Measurements from ENCODE around the gene IZUMO1.
A peak's percentile ranks its signal among the peaks of the same experiment; 100 is the strongest.
"Not testable (repeated sequence)": the region's sequence is repeated elsewhere in the genome, so short reads cannot be mapped to it uniquely, and the experiment has no call there.

IZUMO1 gene

GRCh38 chr19:48746738-48747575 is at the start of gene IZUMO1:
Gene IZUMO1, minus strand, starts transcription at chr19:48746909. Its CDS starts 1,050 bp downstream, at chr19:48745859.
- peaks cover 12% of the 10 kb centered on the region for H3K4me1 Mint-ChIP-seq

DNA sequence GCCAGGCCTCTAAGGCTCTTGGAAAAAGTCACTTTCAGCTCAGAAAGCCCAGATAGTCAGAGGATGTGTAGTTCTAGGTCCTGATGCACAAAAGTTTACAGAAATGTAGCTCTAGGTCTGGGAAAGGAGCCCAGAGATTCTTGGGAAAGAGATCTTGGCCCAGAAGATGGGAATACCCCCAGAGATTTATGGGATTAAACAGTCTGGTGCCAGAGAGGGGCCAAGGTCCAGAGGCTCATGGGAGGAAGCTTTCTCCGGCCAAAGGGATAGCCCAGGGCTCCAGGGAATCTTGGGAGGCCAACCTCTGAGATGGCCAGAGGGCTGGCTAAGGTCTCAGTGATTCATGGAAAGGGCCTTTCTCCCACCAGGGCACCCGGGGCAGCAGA is 49.0 kb upstream of the IZUMO1 start:
- Mint-ChIP-seq H3K27ac (peak overlapping the region; percentile 95 to 98 (median 97)), H3K36me3 (ENCODE audit: low read depth) (no peaks in the 10 kb centered on the region), H3K4me1 (peaks cover 18% of the 10 kb centered on the region), H3K27me3 (ENCODE audit: low read depth) (no peaks in the 10 kb centered on the region), H3K4me3 (peak overlapping the region; percentile 91 to 96 (median 95)), H3K9me3 (no peaks in the 10 kb centered on the region)
- no peak for TF ChIP-seq CTCF (IDR thresholded peaks at IDR 0.05; ENCODE audit: unreplicated experiment in 3 of 3)

More at GRCh38 chr19:48746738-48747575, at the start of gene IZUMO1:
- no peak for TF ChIP-seq CTCF (IDR thresholded peaks at IDR 0.05; ENCODE audit: unreplicated experiment in 3 of 3)
- H3K9me3 Mint-ChIP-seq, result peaks cover 2% of the 10 kb centered on the region
- H3K4me3 Mint-ChIP-seq, result peak within 1 kb of the TSS; percentile 80 to 83 (median 82)
- H3K27ac Mint-ChIP-seq, result peak within 1 kb of the TSS; percentile 96 to 97 (median 96)
- peaks cover 4% of the 10 kb centered on the region for H3K36me3 Mint-ChIP-seq (ENCODE audit: low read depth)
- H3K27me3 Mint-ChIP-seq (ENCODE audit: low read depth), result peaks cover 24% of the 10 kb centered on the region

DNA sequence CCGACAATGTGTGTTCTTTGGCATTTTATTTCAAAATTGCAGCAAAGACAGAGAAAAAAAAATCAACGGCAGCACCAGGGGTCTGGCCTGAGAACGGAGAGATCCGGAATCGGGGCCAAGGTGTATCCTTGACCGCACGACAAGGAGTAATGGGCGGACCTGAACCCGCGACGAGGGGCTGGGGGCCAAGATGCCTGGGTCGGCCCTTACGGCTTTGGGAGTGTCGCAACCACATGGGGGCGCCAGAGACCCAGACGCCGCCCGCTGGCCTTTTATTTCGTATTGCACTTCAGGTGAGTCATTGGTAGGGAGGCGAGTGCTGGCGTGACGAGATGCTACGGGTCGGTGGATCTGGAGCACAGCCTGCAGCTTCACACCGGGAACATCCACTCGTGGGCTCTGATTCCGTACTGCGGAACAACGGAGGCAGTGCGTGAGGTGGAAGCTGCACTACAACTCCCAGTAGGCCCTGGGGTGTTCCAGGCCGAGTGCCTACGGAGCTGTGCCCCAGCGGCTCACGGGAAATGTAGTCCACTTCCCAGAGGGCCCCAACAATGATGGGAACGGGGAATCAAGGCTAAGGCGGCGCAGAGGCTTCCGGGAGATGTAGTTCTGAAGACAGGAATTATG is 48.5 kb upstream of the IZUMO1 start:
- no peaks in the 10 kb centered on the region for H3K27me3 Mint-ChIP-seq (ENCODE audit: low read depth)
- H3K4me1 Mint-ChIP-seq, result peaks cover 15% of the 10 kb centered on the region
- H3K36me3 Mint-ChIP-seq (ENCODE audit: low read depth), result no peaks in the 10 kb centered on the region
- no peaks in the 10 kb centered on the region for H3K9me3 Mint-ChIP-seq
- H3K4me3 Mint-ChIP-seq, result peak overlapping the region; percentile 91 to 96 (median 95)
- H3K27ac Mint-ChIP-seq, result peak overlapping the region; percentile 95 to 98 (median 97)
- peak; percentile 95 to 99 (median 98) for TF ChIP-seq CTCF (IDR thresholded peaks at IDR 0.05; ENCODE audit: unreplicated experiment in 3 of 3)

DNA sequence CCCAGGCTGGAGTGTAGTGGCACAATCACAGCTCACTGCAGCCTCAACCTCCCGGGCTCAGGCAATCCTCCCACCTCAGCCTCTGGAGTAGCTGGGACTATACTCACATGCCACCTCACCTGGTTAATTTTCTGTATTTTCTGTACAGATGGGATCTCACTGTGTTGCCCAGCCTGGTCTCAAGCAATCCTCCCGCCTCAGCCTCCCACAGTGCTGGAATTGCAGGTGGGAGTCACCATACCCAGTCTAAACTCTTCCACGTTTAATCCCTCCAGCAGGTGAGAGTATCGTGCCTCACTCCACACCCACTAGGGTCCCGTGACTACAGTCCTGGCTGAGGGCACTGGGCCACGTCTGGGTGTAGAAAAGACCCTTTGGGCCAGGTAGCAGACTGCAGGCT is 47.6 kb upstream of the IZUMO1 start:
- no peaks in the 10 kb centered on the region for H3K27me3 Mint-ChIP-seq (ENCODE audit: low read depth)
- no peaks in the 10 kb centered on the region for H3K36me3 Mint-ChIP-seq (ENCODE audit: low read depth)
- no peak for TF ChIP-seq CTCF (IDR thresholded peaks at IDR 0.05; ENCODE audit: unreplicated experiment in 3 of 3)
- no peaks in the 10 kb centered on the region for H3K9me3 Mint-ChIP-seq
- peak overlapping the region; percentile 95 to 98 (median 97) for H3K27ac Mint-ChIP-seq
- H3K4me1 Mint-ChIP-seq, result peaks cover 13% of the 10 kb centered on the region
- H3K4me3 Mint-ChIP-seq, result peak overlapping the region; percentile 91 to 96 (median 95)

DNA sequence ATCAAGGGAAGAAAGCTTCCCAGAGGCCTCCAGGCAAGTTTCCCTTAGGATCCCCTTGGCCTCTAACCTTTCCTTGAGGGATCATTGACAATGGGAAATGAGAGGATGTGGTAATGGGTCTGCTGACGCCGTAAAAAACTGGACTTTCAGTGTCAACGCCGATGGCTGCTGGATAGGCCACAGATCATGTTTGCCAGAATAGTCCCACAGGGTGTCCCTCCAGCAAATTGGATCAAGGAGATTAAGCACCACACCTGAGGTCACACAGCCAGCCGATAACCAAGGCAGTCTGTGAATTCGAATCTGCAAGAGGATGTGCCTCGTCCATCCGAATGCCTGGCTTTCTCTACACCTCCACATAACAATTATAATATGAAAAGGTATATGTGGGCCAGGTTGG is 46.6 kb upstream of the IZUMO1 start:
- H3K27ac Mint-ChIP-seq, result peak overlapping the region in 1 of 3 experiments; percentile 56
- no peak for TF ChIP-seq CTCF (IDR thresholded peaks at IDR 0.05; ENCODE audit: unreplicated experiment in 3 of 3)
- peak overlapping the region in 1 of 3 experiments; percentile 36 for H3K4me3 Mint-ChIP-seq
- H3K36me3 Mint-ChIP-seq (ENCODE audit: low read depth), result no peaks in the 10 kb centered on the region
- H3K9me3 Mint-ChIP-seq, result no peaks in the 10 kb centered on the region
- H3K4me1 Mint-ChIP-seq, result peaks cover 13% of the 10 kb centered on the region
- H3K27me3 Mint-ChIP-seq (ENCODE audit: low read depth), result peaks cover under 1% of the 10 kb centered on the region

- H3K27me3 Mint-ChIP-seq (ENCODE audit: low read depth); H3K4me3 Mint-ChIP-seq; H3K27ac Mint-ChIP-seq; H3K9me3 Mint-ChIP-seq; H3K4me1 Mint-ChIP-seq; H3K36me3 Mint-ChIP-seq (ENCODE audit: low read depth): not testable (repeated sequence)
These were observed 40.6 kb upstream of the IZUMO1 start for GRCh38 chr19:48787331-48787730.

DNA sequence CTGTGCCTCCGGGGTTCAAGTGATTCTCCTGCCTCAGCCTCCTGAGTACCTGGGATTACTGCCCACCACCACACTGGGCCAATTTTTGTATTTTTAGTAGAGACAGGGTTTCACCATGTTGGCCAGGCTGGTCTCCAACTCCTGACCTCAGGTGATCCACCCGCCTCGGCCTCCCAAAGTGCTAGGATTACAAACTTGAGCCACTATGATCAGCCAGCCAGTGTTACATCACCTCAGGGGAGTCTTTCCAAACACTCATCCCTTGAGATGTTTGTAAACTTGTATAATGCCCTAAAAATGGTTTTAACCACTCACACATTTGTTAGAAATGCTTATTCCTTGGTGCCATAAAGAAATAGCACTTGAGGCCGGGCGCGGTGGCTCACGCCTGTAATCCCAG is 39.7 kb upstream of the IZUMO1 start:
- not testable (repeated sequence) for H3K27ac Mint-ChIP-seq; H3K9me3 Mint-ChIP-seq; H3K36me3 Mint-ChIP-seq (ENCODE audit: low read depth); H3K4me3 Mint-ChIP-seq; H3K27me3 Mint-ChIP-seq (ENCODE audit: low read depth); H3K4me1 Mint-ChIP-seq
